CD4-positive, alpha-beta T cell treated with Interleukin-4 for 4 hours (primary cell): ENCODE results near the gene SDC3.
"Not testable (repeated sequence)": the region's sequence is repeated elsewhere in the genome, so short reads cannot be mapped to it uniquely, and the experiment has no call there.

Experiments used
- DNase-seq: peaks from one replicate; pipeline ENCODE4 v3.0.0-alpha.2; 2020

The SDC3 gene, protein sequence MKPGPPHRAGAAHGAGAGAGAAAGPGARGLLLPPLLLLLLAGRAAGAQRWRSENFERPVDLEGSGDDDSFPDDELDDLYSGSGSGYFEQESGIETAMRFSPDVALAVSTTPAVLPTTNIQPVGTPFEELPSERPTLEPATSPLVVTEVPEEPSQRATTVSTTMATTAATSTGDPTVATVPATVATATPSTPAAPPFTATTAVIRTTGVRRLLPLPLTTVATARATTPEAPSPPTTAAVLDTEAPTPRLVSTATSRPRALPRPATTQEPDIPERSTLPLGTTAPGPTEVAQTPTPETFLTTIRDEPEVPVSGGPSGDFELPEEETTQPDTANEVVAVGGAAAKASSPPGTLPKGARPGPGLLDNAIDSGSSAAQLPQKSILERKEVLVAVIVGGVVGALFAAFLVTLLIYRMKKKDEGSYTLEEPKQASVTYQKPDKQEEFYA

DNA sequence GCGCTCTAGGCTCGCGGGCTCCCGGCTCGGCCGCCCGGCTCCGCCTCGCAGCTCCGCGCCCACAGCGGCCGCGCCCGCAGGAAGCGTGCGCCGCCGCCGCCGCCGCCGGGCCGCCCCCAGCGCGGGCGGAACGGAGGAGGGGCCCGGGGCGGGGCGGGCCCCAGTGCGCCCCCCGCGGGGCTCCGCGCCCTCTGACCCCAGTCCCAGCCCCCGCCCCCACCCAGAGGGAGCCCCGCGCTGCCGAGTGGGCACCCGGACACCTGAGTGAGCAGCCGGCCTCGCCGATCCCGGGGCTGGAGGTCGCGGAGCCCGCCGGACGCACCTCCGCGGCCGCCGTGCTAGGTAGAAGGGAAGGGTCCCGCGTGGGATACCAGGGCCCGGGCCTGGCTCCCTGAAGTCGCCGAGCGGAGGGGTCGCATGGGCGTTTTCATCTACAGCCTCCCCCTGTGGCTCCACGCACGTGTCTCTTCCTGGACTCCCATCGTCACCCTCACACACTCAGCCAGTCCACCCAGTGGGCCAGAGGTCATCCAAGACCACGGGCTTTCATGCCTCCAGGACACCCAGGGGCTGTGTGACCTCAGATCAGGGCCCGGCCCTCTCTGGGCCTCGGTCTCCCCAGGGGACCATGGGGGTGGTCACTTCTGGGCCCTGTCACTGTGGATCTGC, at the start of gene SDC3:
Gene SDC3, minus strand, starts transcription at position 63 of the 669 bp plus-strand sequence. CDS start 172 bp downstream, outside the sequence.
- DNase-seq, result no peak

DNA sequence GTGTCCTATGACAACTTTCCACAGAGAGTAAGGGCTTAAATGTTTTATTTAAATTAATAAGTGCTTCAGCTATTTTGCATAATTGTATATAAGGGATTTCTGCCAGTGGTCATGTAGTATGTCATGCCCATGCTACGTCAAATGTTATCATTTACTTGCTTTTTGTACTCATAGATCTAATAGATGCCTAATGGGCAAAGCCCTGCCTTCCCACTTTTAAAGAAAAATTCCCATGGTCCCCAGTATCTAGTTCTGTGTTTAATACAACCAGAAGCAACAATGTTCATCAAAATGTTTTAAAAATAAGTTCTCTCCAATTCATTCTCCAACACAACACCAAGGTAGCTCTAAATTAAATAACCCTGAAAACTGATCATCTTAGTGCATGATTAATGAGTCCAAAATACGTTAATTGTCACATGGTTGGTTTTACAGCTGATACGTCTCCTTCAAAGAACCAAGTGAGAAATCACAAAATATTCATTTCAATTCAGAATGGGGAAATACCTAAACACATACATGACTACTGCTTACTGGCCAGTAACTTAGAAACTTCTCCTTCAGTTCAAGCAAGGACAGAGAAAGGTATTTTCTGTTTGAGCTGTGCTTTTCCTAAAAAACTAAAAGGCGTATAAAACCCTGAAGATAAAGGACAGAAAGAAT, 49.1 kb upstream of the SDC3 start:
- no peak for DNase-seq

DNA sequence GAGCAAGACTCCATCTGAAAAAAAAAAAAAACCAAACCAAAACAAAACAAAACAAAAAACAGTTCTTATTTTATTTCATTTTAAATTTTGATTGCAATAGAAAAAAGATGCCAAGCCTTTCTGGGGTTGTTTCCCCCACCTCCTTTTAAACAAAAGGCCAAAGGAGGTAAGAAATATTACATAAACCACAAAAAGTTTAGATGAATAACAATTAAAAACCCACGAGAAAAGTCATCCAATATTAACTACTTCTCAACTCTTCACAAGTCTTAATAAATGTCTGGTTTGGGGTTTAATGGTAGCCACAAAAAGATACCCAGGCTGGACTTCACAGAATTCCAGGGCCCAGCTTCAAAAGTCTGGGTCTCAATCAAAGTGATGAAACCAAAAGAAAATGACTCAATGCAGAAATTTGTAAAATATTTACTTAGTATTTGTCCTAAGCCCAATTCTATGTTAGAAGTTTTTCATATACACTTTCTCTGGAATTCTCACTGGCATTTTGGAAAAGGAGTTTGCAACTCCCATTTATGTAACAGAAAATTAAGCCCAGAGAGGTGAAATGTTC, 47.0 kb upstream of the SDC3 start:
- no peak for DNase-seq

DNA sequence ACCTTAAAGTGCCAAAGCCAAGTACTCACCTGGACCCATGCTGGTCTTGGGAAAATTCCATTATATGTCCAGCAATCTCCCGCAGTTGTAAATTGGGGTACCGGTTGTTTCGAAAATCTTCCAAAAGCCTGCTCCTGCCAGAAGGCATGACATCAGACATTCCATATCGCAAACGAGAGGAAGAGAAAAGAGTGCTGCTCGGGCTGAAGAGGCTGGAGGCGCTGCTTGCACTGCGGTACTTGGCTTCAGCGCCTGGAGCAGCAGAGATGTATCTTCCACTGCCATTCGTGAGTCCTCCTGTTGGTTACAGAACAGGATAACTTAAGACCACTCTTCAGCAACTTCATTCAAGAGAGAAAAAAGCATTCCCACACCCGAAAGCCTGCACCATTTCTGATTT, 45.1 kb upstream of the SDC3 start:
- no peak for DNase-seq

DNA sequence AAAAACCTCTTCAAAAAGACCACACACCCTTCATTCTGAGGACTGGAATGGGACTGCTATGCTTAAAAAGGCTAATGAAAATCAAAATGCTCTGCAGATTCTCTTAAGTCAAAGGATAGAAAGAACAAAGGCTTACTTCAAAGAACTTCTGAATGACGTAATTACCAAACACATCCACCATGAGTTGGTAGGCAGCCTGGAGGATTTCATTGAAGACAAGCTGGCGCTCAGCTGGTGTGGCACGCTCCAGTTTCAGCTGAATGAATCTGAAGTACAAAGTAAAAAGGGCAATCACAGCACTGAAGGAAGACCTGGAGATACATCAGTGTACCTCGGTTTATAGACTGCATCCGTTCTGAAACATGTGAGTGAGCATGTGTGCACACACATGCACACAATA, 43.5 kb upstream of the SDC3 start:
- no peak for DNase-seq

DNA sequence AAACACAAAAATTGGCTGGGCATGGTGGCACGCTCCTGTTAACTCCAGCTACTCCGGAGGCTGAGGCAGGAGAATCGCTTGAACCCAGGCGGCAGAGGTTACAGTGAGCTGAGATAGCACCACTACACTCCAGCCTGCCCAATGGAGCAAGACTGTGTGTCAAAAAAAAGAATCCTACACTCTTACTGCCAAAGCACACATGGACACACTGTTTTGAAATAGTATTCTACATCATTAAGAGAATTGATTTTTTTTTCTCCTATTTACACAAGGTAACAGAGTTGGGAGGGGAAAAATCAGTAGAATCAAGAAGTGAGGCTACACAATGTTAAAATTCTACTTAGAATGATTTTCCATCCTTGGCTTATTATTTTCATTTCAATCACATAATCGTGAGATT, 42.1 kb upstream of the SDC3 start:
- no peak for DNase-seq

DNA sequence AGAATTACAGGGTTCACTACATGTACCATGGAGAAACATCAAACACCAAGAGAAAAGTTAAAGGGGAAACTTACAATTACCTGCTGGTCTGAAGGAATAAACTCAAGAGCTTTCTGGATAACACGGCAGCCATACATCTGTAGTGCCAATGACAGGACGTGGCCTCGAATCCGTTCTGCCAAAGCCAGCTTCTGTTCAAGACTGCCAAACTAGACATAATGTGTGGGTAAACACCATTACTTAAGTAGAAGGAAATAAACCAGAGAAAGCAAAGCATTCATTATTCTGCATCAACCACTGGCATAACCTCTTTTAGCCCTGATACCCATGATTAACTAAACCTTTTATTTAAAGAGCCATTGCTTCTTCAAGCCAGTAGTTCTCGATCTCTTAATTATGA, 41.5 kb upstream of the SDC3 start:
- DNase-seq, result no peak

DNA sequence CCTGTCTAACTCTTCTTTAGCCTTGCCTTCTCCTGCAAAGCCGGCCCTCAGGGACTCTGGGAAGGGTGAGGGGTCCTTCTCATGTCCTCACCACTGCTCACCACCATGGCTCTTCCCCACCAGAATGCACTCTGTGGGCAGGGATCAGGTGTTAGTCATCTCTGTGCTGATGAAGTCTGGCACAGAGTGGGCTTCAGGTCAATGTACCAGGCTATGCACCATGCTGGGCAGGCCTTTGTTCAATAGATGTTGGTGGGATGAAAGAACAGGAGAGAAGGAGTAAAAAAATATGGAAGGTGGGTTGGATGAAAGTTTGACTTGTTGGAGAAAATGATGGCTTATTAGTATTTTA, 40.9 kb upstream of the SDC3 start:
- DNase-seq, result not testable (repeated sequence)

DNA sequence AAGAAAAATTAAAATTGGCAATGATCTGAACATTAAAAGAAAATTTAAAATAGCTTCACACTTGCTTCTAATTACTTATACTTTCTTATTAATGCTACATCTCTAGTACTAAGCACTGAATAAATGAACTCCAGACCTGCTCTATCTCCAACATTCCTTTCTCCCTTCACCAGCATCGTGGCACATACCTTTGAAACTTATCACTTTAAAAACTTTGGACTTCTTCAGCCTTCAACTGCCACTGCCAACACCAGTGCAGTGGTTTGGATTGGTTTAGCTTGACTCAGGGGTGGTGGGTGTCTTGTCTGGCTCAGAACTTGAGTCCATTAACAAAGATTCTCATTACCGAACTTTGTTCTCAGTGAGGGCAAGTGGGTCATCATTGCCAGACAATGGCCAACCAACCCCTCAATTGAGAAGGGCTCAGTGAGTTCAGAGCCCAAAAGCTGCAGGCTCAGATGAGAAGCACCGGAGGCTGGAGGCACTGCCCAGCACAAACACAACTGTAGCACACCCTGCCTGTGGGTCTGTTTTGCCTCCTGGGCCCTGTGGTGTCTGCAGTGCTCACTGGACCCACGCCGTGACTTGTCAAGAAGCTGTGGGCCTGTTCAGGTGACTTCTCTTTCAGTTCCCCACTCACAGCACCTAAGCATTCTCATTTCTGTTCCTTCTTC, 40.4 kb upstream of the SDC3 start:
- not testable (repeated sequence) for DNase-seq

DNA sequence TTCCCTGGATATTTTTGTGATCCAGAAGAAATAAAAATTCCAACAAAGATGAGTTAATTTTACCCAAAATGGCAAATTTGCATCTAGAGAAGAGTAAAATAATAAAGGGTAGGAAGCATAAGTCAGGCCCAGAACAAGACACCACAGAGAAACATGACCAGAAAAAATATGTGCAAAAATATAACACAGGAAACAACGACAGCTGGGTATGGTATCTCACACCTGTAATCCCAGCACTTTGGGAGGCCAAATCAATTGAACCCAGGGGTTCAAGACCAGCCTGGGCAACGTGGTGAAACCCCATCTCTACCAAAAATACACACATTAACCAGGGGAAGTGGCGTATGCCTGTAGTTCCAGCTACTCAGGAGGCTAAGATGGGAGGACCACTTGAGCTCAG, 39.7 kb upstream of the SDC3 start:
- DNase-seq, result no peak

DNA sequence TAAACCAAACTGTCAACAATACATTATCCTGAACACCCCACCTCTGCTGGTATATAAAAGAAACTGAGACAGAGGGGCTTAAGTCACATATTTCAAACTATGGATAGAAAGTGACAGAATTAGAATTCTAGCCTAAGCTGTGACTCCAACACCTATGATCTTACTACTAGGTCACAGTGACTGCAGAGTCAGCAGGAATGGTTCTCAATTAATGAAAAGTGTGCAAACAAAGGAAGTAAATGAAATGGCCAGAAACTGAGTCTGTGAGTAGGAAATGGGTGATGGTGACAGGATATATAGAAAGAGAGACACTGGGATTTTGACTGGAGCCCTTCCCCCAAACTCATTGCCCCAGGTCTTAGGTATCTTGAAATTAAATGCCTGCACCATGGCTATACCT, 38.7 kb upstream of the SDC3 start:
- no peak for DNase-seq

DNA sequence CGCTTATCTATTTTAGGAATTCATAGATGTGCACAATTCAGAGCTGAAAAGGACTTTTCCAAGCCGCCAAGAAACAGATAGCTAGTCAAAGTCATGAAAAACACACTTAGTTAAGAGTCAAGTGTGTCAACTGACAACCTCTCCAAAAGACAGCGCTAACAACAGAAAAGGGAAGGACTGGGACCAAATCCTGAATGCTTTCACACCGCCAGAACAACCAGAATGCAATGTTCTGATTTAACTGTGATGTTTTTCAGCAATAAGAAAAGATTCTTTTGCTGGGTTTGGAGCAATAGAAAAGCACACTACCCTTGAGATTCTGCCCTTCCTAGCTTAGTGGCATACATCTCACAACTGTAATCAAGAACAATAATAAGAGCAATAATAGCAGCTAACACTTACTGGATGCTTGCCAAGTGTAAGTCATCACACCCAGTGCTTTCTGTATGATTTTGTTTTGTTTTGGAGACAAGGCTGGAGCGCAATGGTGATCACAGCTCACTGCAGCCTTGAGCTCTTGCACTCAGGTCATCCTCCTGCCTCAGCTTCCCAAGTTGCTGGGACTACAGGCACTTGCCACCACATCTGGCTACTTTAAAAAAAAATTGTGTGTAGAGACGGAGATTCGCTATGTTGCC, 33.9 kb upstream of the SDC3 start:
- no peak for DNase-seq

DNA sequence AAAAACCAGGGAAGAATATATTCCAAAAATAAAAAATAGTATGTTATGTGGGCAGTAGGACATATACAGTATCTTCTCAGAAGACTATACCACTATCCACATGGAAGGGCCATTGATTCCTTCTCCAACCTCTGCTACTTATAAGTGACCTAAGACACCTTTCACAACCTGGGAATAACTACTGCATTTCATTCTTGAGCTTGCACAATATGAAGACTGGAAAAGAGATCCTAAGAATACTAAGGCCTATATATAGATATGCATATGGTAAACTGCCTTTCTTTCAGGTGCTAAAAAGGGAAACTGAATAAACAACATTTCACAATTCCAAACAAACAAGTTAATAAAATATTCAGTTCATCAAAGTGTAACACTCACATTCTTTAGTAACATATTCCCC, 32.0 kb upstream of the SDC3 start:
- no peak for DNase-seq

DNA sequence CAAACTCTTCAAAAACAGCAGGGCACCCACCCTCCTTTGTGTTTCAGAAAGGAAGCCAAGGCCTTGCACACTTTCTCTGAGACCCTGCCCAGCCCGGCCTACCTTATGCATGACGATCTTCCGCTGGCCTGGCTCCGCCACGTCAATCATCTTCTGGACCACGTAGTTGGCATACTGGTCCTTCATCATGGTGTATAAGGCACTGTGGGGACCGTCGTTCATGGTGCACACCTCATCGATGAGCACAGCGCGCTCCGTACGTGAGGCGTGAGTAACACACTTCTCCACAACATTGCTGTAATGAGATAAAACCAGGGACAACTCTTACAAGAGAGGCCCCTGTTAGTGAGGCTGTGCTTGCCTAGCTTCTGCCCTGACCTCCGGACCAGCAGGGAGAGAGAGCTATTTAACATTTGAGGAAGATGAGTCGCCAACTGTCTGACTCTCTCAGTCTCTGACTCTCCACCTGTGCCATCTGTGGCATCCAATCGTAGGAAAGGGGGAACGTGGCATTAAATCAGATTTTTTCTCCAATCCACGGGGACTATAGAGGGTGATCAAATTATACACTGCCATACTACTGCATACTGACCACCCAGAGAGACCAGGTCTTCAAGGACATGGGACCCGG, 28.1 kb upstream of the SDC3 start:
- DNase-seq, result no peak

DNA sequence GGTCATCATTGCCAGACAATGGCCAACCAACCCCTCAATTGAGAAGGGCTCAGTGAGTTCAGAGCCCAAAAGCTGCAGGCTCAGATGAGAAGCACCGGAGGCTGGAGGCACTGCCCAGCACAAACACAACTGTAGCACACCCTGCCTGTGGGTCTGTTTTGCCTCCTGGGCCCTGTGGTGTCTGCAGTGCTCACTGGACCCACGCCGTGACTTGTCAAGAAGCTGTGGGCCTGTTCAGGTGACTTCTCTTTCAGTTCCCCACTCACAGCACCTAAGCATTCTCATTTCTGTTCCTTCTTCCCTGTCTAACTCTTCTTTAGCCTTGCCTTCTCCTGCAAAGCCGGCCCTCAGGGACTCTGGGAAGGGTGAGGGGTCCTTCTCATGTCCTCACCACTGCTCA, 27.2 kb upstream of the SDC3 start:
- DNase-seq, result not testable (repeated sequence)

DNA sequence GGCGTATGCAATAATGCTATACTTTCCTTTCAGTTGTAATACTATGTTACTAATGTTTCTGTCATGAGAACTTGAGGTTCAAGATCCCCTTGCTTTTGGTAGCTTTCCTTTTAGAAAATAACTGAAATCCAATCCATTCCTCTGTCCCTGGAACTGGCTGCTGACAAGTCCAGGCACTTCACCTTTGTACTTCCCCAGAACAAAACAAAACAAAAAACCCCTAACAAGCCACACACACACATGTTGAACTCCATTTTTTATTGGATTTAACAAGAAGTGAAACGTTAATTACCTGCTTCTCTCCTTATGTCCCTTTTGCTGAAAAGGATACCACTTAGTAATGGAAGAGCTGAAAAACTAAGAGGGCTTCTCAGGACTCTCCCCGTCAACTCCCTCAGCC, 26.1 kb upstream of the SDC3 start:
- no peak for DNase-seq

DNA sequence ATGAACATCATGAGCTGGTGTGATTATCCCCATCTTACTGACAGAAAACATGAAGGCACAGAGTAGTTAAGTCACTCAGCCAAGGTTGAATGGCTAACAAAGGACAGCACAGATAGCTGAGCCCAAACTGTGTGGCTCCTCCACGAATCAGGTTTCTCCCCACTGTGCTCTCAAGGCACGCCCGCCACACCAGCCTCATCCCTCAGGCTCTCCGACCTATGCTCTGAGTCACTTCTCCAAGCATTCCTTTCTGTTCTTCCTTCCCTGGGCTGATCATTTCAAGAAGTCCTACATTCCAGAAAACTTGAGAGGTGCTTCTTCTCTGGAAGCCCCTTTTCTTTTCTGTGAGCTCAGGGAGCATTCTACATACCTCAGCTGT, 25.3 kb upstream of the SDC3 start:
- DNase-seq, result no peak

DNA sequence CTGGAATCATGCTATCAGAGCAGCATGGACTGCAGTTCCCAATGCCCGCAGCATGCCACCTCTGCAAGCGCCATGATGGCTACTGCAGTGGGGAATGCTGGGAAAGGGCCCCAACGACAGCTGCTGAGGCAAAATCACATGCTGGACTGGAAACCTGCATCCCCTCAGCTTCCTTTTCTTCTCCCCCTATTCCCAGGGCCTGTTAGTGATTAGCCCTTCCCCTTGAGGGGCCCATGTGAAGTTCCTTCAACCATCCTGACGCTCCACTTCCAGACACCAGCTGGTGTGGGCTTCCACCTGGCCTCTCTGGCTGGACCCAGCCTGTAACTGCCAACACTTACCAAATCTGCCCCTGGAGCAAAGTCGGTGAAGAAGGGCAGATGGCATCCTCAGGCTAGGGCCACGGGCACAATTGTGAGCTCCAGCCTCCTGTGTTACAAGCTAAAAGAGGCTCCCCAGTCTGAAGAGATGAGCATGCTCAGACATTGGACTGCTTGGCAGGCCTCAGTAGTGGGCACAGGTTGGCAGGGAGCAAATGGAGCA, 22.1 kb upstream of the SDC3 start:
- no peak for DNase-seq

DNA sequence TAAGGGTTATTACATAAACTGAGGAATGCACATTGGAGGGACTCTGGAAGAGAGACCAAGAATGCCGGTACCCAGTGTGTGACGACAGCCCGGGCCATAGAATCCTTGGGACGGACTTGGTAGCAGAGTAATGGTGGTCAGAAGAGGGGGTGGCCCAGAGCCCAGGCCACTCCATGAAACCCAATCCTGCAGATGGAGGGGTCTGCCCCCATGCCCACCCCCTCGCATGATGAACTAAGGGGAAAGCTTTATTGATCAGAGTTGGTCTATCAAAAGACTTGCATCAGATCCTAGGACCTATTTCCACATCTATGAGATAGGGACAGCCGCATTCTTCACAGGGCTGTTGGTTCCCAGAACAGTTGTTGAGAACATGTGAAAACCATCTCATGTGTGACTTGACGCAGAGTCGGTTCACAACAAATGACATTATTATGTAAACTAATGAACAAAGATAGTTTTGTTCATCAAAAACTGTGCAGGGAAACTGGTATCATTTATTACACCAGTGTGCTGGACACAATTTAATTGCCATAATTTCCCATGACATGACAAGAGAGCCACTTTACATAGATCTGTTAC, 21.5 kb upstream of the SDC3 start:
- DNase-seq, result no peak

DNA sequence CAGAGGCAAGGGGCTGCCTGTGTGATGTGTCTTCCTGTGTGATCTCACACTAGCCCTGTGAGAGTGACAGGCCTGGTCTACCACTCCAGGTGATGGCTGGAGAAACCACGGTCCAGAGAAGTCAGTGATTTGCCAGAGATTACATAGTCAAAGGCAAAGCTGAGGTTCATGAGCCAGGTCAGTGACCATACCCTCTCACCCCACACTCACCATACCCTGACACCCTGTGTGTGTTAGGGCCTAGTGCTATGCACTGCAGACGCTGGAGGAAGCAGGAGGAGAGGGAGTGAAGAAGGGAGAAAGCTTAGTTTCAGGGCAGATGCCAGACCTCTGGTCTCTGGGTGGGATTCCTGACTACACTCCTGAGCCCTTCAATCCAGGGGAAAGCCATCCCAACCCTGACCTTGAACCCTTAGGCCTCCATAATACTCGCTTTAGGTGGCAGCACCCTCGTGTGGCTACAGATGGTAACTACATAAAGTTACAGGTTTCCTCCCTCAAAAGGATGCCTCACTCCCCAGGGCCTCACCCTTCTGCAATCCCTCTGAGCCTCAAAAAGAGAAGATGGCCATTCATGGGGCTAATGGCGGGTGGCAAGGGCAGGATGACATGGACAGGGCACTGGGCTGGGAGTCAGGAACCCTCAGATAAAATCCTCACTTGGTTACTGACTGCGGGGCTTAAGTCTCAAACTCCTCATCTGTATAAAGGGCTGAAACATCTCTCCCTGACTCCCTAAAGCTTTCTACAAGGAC, 20.8 kb upstream of the SDC3 start:
- peak; percentile 46 for DNase-seq

DNA sequence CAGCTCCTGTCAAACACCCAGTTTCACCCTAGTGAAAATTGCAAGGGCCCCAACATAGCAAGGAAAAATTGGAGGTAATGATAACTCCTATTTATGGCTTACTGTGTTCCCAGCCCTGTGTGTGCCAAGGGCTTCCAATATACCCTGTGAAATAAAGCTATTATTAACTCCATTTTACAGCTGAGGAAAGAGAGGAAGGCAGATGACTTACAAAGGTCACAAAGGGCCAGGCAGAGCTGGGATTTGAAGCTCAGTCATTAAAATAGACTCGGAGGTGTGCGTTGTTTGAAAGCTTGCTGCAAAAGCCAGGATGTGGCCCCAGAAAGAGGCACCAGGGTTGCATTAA, 20.2 kb upstream of the SDC3 start:
- DNase-seq, result no peak
